Amniotic epithelial cell (primary cell): ENCODE measurements around the gene TGFB1I1.
A peak's percentile ranks its signal among the peaks of the same experiment; 100 is the strongest.
"Not testable (repeated sequence)": the region's sequence is repeated elsewhere in the genome, so short reads cannot be mapped to it uniquely, and the experiment has no call there.

ENCODE experiments used
- DNase-seq: peaks from one replicate; pipeline ENCODE4 v3.0.0-alpha.2; 2010; ENCODE audit warnings: low read depth

The TGFB1I1 gene

GRCh38 chr16:31471241-31471874, 594 bp upstream of the TGFB1I1 start:
- no peak for DNase-seq

GRCh38 chr16:31472709-31473203, 804 bp downstream of the TGFB1I1 start:
- DNase-seq, result peak; percentile 92

GRCh38 chr16:31473264-31473984, 1.5 kb downstream of the TGFB1I1 start:
- no peak for DNase-seq

GRCh38 chr16:31474173-31474714, 2.3 kb downstream of the TGFB1I1 start:
- DNase-seq, result peak; percentile 85

DNA sequence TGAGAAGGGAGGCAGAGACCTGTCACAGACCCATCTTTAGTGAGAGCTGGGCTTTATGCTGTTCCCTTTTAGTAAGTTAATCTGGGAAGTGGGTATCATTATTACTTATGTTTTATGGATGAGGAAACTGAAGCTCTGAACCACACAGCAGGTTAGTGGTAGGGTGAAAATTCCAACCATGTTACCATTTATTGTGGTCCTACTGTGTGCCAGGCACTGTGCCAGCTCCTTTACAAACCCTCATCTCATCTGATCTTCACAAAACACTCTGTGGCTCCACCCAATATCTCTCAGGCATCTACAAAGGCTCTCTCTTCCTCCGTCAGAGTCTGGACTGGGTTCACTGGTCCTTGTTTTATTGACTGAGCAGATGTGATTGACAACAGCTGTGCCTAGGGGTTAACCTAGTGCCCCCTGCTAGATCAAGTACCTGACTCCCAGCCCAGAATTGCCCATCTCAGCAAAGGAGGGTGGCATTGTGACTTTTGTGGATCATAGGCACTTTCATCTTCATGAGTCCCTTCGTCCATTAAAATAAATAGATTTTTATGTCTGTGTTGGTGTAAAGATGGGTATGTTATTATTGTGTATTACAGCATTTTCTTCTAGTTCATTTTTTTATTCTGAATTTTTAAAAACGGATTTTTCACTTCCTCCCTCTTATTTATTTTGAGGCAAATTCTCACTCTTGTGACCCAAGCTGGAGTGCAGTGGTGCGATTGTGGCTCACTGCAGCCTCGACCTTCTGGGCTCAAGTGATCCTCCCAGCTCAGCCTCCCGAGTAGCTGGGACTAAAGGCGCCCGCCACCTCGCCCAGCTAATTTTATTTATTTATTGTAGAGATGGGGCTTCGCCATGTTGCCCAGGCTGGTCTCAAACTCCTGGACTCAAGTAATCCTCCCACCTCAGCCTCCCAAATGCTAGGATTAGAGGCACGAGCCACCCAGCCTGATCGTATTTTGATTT, 3.1 kb downstream of the TGFB1I1 start:
- DNase-seq, result no peak

- DNase-seq, result no peak
These were observed 4.0 kb downstream of the TGFB1I1 start for GRCh38 chr16:31475946-31476302.

GRCh38 chr16:31476303-31477219, 4.6 kb downstream of the TGFB1I1 start:
- DNase-seq, result peak; percentile 54

DNA sequence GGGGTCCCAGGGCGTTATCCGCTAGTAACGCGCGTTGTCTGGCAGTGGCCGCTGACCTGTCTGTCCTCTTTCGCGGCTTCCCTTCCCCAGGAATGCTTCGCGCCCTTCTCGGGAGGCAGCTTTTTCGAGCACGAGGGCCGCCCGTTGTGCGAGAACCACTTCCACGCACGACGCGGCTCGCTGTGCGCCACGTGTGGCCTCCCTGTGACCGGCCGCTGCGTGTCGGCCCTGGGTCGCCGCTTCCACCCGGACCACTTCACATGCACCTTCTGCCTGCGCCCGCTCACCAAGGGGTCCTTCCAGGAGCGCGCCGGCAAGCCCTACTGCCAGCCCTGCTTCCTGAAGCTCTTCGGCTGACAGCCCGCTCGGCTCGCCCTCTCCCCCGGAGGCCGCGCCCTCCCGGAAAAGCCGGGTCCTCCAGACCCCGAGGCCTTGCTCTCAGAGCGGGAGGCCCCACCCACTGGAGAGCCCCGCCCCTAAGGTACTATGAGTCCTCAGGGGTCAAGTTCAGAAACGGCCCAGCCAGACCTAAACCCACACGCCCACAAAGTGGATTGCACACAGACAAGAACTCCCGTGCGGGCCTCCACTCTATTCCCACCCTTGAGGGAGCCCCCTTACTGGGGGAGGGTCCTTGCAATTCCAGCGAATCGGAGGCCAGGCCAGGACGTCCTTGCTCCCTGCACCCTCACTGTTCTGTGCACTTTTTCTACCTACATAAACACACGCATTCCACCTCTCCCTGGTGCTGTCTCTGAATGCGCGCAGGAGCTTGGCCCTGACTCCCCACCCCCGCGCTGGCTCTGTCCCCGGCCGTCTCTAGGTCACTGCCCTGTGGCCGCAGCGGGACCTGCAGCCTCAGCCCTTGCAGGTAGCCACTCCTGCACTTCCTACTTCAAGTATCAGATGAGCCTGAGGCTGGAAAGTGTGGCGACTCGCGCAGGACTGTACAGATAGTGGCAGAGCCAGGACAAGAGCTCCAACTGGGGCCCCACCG, 5.6 kb downstream of the TGFB1I1 start:
- DNase-seq, result no peak

- DNase-seq, result no peak
These were observed 7.0 kb downstream of the TGFB1I1 start for GRCh38 chr16:31478956-31479355.

- no peak for DNase-seq
These were observed 7.8 kb downstream of the TGFB1I1 start for GRCh38 chr16:31479751-31480150.

GRCh38 chr16:31480851-31481536, 9.0 kb downstream of the TGFB1I1 start:
- DNase-seq, result no peak

- DNase-seq, result no peak
These were observed 11.1 kb downstream of the TGFB1I1 start, which contains the start of gene SLC5A2 for GRCh38 chr16:31483081-31483480. SLC5A2 (plus strand) TSS chr16:31483123; CDS start chr16:31483137, 14 bp downstream.

GRCh38 chr16:31484048-31484447, 12.1 kb downstream of the TGFB1I1 start:
- not testable (repeated sequence) for DNase-seq

DNA sequence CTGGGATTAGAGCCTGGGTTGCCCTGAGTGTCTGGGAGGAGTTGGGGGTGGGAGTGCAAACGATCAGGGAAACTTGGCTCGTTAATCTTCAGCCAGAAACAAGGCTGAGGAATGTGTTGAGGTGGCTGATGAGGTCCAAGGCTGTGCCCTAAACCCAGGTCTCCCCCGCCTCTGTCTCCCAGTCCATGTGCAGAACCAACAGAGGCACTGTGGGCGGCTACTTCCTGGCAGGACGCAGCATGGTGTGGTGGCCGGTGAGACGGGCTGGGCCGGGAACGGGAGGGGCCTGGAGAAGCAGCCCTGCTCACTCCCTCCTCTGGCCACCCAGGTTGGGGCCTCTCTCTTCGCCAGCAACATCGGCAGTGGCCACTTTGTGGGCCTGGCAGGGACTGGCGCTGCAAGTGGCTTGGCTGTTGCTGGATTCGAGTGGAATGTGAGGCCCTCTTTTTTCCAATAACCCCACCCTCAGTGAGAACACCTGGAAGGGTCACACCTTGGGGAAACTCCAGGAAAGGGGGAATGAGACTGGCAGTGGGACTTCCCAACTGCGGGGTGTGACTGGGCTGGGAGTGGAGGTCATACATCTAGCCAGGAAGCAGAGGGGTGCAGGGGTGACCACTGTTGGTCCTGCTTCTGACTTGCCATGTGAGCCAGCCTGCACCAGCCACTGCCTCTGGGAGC, 12.7 kb downstream of the TGFB1I1 start:
- DNase-seq, result no peak

DNA sequence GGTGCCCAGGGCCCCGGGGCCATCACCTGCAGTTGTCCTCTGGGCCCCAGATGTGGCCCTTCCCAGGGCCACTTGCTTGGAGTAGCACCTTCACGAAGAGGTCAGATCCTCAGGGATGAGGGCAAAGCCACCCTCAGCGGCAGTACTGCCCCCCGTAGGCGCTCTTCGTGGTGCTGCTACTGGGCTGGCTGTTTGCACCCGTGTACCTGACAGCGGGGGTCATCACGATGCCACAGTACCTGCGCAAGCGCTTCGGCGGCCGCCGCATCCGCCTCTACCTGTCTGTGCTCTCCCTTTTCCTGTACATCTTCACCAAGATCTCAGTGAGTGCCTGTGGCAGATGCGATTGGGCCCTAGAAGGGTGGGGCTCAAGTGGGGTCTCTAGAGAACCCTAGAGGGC, 13.6 kb downstream of the TGFB1I1 start:
- no peak for DNase-seq

GRCh38 chr16:31486045-31486444, 14.1 kb downstream of the TGFB1I1 start:
- DNase-seq, result no peak

- DNase-seq, result no peak
These were observed 15.2 kb downstream of the TGFB1I1 start for GRCh38 chr16:31487071-31487719.
